Adipose tissue (tissue), 3 donors: ENCODE measurements around the gene VPS9D1. TPM values are rescaled to one million over a fixed set of nuclear protein-coding genes. Genes with fewer than 3 reads are reported as not detected.

Source experiments
- H3K27ac ChIP-seq: one replicate; pipeline ENCODE4 v1.5.1; 2013; ENCODE audit warnings: low read depth, low read length
- WGBS, 3 donors: extraction: QIAGEN DNeasy Blood & Tissue Kit; methylation state at CpG; one replicate each; pipeline ENCODE4 v1.1.7; 2013; 5-methylcytosine and 5-hydroxymethylcytosine counted together
- polyA plus RNA-seq, 3 donors: library from polyadenylated mRNA; stranded (reverse); fragments of 200-250 nt; gene quantifications; one replicate each; pipeline ENCODE4 v1.2.3, GENCODE V29; 2013
- donor health status: healthy with polysubstance abuse.
- donor health status: Bipolar disorder and iron deficiency.
- donor health status: healthy.

VPS9D1 gene
- polyA plus RNA-seq, 3 donors = 5.9 to 19.8 (median 17.3) TPM

DNA sequence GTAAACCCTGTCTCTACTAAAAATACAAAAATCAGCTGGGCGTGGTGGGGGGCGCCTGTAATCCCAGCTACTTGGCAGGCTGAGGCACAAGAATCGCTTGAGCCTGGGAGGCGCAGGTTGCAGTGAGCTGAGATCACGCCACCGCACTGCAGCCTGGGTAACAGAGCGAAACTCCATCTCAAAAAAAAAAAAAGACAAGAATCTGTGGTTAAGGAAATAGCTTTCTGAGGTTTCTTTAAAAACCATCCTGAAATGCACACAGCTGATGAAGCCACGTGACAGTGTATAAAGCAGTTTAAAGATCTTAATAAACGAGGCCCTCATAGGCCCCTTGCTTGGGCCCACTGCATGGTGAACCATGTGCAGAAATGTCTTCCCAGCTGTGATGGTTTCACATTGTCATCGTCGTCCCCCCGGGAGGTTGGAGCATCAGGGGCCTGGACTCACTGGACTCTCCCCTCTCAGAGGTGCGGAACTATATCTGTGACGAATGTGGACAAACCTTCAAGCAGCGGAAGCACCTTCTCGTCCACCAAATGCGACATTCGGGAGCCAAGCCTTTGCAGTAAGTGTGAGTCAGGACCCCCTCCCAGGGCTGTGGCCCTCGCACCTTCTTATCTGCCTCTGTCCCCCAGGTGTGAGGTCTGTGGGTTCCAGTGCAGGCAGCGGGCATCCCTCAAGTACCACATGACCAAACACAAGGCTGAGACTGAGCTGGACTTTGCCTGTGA lies 16.8 kb upstream of the VPS9D1 start:
- WGBS, 3 donors = 82 to 89% (median 87%) methylated on average over 20 of the region's 20 CpGs
- H3K27ac ChIP-seq = no peak overlapping the region

DNA sequence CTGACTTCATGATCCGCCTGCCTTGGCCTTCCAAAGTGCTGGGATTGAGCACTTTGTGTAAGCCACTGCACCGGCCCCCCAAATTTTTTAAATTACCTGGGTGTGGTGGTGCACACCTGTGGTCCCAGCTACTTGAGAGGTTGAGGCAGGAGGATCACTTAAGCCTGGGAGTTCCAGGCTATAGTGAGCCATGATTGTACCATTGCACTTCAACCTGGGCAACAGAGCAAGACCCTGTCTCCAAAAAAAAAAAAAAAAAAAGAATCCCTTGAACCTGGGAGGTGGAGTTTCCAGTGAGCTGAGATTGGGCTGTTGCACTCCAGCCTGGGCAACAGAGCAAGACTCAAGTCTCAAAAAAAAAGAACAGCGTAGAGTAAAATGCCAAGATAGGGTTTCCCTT lies 15.9 kb upstream of the VPS9D1 start:
- 93 to 98% (median 96%) methylated on average over 3 of the region's 3 CpGs for WGBS, 3 donors
- no peak overlapping the region for H3K27ac ChIP-seq

DNA sequence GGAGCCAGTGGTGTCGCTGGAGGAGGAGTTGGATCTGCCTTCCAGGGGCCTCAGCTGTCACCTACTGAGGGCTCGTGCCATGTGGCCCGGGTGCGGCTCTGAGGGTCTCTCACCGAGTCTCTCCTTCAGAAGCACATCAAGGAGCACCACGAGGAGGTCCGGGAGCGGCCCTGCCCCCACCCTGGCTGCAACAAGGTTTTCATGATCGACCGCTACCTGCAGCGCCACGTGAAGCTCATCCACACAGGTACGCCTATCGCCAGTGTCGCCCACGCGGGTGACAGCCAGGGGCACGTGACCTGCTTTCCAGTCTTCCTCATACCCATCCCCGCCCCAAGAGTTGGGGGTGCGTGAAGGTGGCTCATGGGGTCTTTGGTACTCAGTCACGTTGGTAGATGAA lies 13.1 kb upstream of the VPS9D1 start:
- no peak overlapping the region for H3K27ac ChIP-seq
- 92 to 95% (median 92%) methylated on average over 21 of the region's 21 CpGs for WGBS, 3 donors

DNA sequence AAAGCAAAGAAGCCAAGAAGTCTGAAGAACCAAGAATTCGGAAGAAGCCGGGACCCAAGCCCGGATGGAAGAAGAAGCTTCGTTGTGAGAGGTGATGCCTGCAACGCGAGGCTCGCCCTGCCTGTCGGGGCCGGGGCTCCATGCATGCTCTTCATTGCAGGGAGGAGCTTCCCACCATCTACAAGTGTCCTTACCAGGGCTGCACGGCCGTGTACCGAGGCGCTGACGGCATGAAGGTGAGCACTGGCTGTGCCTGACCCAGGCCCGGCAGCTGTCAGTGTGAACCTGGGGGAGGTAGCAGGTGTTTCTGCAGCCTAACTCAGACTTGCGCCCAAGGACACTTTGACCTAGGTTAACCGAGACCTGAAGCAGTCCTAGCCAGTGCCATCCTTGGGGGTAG lies 12.6 kb upstream of the VPS9D1 start:
- H3K27ac ChIP-seq = no peak overlapping the region
- 90 to 92% (median 91%) methylated on average over 17 of the region's 17 CpGs for WGBS, 3 donors

DNA sequence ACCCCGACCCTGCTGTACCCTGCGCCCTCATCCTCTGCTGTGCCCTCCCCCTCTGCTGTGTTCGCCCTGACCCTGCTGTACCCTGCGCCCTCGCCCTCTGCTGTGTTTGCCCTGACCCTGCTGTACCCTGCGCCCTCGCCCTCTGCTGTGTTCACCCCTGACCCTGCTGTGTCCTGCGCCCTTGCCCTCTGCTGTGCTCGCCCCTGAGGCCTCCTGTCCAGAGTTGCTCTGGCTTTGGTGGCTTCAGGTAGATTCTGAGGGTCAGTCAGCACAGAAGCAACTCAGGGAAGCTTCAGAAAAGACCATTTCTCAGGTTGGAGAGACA lies 12.2 kb upstream of the VPS9D1 start:
- H3K27ac ChIP-seq = no peak overlapping the region
- 93 to 97% (median 94%) methylated on average over 9 of the region's 9 CpGs for WGBS, 3 donors

DNA sequence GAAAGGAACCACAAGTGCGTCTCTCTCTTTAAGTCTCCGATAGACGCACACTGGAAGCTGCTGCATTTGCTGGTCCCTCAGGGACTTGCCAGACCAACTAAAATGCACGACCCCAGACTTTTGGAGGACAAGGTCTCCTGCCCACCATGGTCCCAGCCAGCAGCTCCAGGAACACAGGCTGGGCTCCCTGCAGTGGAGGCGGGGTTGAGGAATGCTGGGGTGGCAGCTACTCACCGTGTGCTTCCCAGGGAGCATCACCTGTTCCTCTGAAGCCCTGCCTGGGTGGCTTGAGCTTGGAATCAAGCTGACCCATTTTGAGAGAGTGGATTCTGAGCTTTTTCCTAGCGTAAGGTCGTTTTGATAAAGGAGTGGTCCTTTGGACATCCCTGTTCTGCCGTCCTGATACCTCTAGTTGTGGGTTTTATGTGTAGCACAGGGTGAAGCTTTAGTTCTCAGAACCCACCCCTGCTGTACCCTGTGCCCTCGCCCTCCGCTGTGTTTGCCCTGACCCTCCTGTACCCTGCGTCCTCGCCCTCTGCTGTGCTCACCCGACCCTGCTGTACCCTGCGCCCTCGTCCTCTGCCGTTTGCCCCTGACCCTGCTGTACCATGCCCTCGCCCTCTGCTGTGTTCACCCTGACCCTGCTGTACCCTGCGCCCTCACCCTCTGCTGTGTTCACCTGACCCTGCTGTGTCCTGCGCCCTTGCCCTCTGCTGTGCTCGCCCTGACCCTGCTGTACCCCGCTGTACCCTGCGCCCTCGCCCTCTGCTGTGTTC lies 11.6 kb upstream of the VPS9D1 start:
- WGBS, 3 donors = 89 to 92% (median 90%) methylated on average over 23 to 24 of the region's 24 CpGs
- no peak overlapping the region for H3K27ac ChIP-seq

DNA sequence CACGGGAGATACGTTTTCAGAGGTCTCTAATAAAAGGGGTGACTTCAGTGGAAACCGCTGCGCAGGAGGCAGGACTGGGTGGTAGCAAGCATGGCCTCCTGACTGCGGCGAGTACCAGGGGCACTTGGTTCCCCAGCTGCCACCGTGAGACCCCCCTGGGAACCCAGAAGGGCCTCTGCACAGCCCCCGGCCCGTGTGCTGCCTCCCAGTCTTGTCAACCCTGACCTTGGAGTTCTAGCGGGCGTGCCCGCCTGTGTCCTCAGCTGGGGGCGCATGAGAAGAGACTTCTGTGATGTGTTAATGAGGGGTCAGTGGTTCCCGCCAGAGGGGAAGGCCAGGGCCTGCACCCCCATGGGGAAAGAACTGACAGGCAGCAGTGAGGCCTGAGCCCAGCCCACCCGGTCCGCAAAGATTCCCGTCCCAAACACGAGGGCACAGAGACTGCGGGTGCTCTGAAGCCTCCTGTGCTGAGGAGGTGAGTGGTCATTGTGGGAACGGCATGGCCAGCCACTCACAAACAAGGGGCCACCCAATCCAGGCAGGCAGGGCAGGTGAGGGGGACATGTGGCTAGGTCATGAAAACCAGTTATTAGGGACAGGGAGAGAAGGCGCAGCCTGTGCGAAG lies 10.0 kb upstream of the VPS9D1 start:
- no peak overlapping the region for H3K27ac ChIP-seq
- WGBS, 3 donors = 82 to 85% (median 83%) methylated on average over 20 to 22 of the region's 22 CpGs

DNA sequence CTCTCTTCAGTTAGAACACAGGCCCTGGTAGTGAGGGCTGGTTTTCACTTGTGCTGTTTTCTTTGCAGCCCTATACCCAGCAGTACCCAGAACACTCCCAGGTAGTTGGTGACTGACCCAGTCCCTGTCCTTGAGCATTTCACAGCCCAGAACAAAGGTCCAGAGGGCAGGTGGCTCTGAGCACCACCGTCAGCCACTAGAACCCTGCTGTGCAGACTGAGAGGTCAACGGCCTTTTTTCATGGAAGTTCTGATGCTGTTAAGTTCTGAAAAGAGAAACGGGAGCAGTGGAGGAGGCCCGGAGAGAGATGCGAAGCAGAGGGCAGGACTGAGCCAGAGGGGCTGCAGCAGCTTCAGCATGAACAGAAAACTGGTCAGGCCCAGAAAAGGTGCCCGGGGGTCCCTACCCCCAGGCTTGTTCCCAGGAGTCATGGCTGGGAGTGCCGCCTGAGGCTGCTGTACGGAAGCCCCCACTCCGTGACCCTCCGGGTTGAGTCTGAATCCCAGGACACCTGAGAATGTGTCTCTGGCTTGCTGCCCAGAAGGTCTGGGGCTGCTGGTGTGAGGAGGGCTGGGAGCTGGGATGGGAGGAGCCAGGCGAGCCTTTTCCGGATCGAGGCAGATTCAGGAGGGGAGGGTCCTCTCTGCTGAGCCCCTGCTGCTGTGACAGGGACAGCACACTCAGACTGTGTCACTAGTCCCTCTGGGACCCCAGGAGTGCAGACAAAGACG lies 9.3 kb upstream of the VPS9D1 start:
- WGBS, 3 donors = 69 to 83% (median 81%) methylated on average over 14 of the region's 14 CpGs
- no peak overlapping the region for H3K27ac ChIP-seq

DNA sequence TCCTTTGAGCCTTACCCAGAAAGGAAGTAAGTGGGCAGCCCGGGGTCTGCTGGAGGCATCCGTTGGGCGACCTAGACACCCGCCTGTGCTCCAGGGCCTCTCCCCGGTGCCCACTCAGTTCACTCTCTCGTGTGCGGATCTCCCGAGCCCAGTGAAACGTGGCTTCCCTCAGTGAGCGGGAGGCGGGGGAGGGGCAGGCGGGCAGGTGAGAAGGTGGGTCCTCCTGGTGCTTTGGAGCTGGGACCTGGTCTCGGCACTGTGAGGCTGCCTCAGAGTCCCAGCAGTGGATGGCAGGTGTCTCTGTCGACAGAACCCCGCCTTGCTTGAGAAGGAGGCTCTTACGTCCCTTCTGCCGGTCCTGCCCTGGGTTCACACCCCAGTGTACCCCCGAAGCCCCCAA lies 8.6 kb upstream of the VPS9D1 start:
- 91 to 95% (median 95%) methylated on average over 18 of the region's 18 CpGs for WGBS, 3 donors
- H3K27ac ChIP-seq = no peak overlapping the region

DNA sequence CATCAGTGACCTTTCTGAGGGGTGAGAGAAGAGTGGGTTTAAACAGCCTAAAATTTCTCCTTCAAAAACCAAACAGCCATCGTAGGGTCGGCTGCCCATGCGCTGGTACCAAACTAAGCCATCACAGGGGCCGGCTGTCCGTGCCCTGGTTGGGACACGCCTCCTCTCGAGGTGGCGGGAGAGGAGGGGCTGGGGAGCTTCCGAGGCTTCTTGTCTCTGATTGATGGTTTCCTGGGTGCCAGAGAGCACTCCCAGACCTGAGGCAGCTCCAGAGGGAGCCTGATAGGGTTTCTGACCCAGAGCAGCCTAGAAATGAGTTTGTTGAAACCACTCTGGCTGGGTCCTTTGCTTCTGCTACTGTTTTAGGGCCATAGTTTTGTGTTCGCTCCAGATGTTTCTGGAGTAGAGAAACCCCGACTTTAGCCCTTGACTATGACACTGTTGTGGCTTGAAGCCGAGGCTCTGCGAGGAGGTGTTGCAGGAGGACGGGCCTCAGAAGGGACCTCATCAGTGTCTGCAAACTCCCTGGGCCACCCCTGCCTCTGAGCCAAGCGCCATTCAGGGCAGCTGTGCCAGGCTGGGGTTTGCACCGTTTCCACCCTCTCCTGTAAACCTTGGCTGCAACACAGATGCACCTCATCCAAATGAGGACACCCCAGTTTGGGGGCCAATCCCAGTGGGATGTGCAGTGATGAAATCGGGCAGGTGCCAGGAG lies 6.9 kb upstream of the VPS9D1 start:
- 79 to 84% (median 80%) methylated on average over 17 of the region's 17 CpGs for WGBS, 3 donors
- H3K27ac ChIP-seq = no peak overlapping the region

DNA sequence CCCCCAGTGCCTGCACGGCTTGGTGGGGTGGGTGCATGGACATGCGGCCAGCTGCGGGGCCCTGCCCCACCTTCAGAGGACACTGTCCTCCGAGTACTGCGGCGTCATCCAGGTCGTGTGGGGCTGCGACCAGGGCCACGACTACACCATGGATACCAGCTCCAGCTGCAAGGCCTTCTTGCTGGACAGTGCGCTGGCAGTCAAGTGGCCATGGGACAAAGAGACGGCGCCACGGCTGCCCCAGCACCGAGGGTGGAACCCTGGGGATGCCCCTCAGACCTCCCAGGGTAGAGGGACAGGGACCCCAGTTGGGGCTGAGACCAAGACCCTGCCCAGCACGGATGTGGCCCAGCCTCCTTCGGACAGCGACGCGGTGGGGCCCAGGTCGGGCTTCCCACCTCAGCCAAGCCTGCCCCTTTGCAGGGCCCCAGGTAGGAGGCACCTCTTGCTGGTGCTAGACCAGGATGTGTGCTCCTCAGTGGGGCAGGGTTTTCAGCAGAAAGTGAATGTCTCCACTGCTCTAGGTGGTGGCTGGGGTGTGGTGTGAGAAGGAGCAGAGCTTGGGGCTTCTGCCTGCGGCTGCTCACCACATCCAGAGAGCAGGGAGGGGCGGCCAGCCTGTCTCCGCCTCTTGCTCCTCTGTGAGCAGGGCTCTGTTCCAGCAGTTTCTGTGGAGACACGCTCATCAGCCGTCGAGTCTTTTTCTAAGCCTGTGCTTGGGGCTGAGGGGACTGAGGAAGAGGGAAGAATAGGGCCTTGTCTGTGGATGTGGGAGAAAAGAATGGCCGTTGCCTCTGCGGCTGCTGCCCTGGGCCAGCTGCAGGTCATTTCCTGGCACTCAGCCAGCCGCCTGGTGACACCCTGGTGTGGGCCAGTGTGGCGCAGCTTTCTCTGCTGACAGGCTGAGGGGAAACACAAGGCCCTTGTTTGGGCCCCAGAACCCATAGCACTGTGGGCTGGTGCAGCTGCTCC lies 2.9 kb upstream of the VPS9D1 start:
- H3K27ac ChIP-seq = no peak overlapping the region
- 70 to 84% (median 72%) methylated on average over 30 of the region's 30 CpGs for WGBS, 3 donors

DNA sequence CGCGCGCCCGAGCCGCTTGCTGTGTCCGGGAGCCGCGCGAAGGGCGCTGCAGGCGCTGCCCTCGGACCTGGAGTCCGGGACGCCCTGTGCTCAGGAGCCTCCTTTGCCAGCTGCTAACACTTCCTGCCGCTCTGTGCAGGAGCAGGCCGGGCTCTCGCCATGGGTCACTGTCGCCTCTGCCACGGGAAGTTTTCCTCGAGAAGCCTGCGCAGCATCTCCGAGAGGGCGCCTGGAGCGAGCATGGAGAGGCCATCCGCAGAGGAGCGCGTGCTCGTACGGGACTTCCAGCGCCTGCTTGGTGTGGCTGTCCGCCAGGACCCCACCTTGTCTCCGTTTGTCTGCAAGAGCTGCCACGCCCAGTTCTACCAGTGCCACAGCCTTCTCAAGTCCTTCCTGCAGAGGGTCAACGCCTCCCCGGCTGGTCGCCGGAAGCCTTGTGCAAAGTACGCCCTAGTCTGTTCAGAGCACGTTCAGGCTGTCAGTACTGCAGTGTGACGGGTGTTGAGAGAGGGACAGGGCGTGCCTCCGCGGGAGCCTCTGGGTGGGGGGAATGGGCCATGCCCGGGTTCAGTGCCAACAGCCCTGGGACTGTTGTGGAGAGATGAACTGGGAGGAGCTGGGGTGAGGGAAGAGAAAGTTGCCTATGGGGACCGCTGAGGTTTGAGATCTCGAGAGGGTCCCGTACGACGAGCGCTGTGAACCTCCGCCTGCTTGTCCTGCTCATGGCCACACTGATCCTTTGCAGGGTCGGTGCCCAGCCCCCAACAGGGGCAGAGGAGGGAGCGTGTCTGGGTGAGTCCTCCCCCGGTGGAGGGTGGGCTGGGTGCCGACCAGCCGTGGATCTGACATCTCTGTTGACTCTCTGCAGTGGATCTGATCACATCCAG lies 1.9 kb upstream of the VPS9D1 start:
- WGBS, 3 donors = 23 to 33% (median 27%) methylated on average over 56 of the region's 56 CpGs
- no peak overlapping the region for H3K27ac ChIP-seq

DNA sequence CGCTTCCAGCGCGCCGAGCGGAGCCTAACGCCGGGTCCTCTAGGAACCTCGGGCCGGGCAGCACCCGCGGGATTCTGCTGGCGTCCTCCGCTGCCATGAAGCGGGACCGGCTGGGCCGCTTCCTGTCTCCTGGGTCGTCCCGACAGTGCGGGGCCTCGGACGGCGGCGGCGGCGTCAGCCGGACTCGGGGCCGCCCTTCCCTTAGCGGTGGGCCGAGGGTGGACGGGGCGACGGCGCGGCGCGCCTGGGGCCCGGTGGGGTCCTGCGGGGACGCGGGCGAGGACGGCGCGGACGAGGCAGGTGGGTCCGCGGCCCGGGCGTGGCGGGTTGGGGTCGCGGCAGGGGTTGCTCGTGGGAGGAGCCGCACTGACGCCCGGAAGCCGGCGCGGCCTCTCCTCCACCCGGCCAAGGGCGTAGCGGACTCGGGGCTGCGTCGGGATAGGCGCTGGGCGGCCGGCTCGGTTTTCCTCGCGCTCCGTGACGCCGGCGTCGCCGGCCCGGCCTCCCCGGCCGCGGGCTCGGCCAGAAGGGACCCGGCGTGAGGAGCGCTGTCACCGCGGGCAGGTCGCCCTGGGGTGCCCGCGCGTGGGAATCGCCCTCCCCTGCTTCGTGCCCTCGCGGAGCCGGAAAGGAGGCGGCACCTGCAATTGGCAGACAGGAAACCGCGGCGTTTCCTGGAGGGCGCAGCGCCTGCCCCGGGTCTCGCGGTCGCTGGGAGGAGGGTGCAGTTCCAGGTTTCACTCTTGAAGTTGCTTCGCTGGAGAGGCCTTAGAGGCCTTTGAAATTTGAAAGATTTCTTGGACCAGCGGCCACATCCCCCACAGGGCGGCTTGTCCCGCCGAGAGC lies 1.1 kb upstream of the VPS9D1 start:
- 0 to 1% (median 1%) methylated on average over 67 to 112 of the region's 112 CpGs for WGBS, 3 donors

DNA sequence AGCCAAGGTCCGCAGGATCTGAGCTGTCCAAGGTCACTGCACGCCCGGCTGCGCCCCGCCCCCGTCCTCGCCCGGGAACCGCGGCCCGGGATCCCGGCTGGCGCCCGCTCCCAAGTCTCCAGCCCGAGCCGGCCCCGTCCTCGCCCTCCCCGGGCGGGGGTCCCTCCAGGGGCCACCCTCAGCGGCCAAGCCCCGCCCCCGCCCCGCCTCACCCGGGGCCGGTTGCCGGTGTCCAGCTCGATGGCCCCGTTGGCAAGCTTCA lies 216 bp downstream of the VPS9D1 start:
- WGBS, 3 donors = 0 to 1% (median 0%) methylated on average over 22 to 29 of the region's 29 CpGs
- peak overlapping the region; percentile 71 for H3K27ac ChIP-seq

More for the DNA sequence above, 1.1 kb upstream of the VPS9D1 start:
- H3K27ac ChIP-seq = peak overlapping the region; percentile 88

DNA sequence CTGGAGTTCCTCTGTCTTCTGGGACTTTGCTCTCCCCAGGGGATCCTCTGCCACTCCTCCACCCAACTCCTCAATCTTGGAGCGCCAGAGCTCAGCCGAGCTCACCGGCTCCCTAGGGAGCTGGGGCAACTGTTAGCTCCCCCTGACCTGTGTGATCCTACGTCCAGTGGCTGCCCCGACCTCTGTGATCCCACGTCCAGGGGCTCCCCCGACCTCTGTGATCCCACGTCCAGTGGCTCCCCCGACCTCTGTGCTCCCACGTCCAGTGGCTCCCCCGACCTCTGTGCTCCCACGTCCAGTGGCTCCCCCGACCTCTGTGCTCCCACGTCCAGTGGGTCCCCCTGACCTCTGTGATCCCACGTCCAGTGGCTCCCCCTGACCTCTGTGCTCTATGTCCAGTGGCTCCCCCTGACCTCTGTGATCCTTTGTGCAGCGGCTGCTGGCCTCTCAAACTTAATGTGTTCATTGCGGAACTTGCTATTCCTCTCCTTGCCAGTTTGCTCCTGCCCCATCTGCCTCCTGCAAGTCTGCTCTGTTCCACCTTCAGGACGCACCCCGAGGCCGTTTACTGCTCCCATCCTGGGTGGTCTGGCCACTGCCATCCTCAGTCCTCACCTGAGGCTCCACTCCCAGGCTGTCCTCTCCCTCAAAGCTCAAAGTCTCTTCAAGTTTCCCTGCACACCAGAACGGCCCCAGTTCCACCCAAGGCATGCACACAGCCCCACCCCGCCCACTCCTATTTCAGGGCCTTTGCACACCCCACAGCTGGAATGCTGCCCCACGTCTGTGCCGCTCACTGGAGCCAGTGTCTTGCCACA lies 2.8 kb downstream of the VPS9D1 start:
- 85 to 87% (median 86%) methylated on average over 24 of the region's 24 CpGs for WGBS, 3 donors
- H3K27ac ChIP-seq = no peak overlapping the region
